ENCODE results near the gene ACR.

- TF ChIP-seq FOSL2 (IDR thresholded peaks at IDR 0.05; ENCODE audit: borderline replicate concordance, low read depth) (no peak), FOXM1 (IDR thresholded peaks at IDR 0.05; ENCODE audit: low read depth) (no peak), POLR2AphosphoS5 (IDR thresholded peaks at IDR 0.05; ENCODE audit: low read depth, low read length) (no peak), JUND (IDR thresholded peaks at IDR 0.05) (no peak), REST (IDR thresholded peaks at IDR 0.05; ENCODE audit: low read depth, low read length) (no peak), CTCF (IDR thresholded peaks at IDR 0.05) (no peak), TAF1 (IDR thresholded peaks at IDR 0.05; ENCODE audit: borderline replicate concordance, low read depth, low read length) (no peak), EP300 (IDR thresholded peaks at IDR 0.05; ENCODE audit: borderline replicate concordance in 1 of 2, low read depth in 1 of 2, low read length in 1 of 2) (no peak), SMC3 (IDR thresholded peaks at IDR 0.05; ENCODE audit: low read depth, low read length) (no peak), RFX5 (IDR thresholded peaks at IDR 0.05; ENCODE audit: low read length) (no peak)
These were observed 27.8 kb upstream of the ACR start for GRCh38 chr22:50710221-50710620.
